DMS 273 treated with DMSO at 0.1 percent for 48 hours (cell line): ENCODE results near the gene ACTR3.

Source experiments
- DNase-seq: peaks from one replicate; lab custom pipeline; 2025; lab: John Stamatoyannopoulos, UW

Gene ACTR3

DNA sequence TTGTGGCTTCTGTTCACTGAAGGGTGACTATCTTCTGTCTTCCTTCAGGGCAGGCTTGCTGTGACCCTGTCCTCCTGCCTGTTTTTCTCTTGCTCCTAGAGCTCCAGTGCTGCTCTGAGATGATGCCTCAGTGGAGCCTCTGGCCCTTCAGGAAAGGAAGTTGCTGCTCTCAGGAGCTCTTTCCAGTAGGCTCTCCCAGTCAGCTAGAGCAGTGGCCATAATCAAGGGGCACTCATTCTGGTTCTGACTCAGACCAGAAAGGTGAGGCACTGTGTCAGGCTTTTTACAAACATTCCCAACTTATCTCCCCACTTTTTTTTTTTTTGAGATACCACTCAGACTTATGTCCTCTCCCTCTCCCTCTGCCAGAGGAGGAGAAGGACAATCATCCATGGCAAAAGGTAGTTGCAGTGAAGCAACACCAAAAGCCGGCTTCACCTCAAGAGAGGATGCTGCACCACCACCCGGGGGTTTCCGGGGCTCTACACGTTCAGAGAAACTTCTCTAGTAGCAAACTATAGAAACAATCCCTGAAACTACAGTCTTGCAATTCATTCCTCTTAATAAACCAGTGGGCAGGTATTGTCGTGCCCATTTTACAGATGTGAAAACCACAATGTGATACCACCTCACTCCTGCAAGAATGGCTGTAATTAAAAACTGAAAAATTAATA is 115.4 kb downstream of the ACTR3 start:
- no peak for DNase-seq

DNA sequence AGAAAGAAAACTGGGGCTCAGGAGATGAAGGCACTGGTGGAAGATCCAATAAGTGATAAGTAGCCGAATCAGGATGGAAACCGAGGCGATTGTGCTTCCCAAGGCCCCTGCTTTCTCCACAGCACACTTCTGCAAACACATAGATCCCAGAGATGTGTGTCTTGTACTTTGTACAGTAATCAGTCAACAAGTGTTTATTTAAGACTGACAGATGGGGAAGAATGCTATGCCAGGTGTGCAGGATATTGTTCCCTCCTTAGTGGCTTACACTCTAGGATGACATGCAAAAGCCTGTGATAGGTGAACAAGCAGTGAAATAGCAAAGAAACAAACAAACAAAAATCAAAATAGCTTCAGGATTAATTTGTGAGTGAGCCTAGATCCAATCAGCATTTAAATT is 116.6 kb downstream of the ACTR3 start:
- no peak for DNase-seq

DNA sequence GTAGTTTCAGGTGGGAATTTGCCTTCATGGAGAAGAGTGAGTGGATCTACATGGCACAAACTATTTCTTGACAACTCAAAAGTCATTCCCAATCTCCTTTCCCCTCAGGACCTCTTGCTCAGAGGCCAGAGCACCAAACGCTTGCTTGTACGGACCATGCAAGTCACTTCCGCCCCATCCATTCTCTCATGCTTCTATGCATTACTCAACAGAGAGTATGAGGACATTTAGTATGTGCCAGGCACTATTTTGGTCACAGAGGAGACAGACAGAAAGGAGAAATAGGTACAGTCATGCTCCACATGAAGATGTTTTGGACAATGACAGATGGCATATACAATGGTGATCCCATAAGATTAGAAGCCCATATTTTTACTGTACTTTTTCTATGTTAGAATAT is 117.5 kb downstream of the ACTR3 start:
- no peak for DNase-seq

DNA sequence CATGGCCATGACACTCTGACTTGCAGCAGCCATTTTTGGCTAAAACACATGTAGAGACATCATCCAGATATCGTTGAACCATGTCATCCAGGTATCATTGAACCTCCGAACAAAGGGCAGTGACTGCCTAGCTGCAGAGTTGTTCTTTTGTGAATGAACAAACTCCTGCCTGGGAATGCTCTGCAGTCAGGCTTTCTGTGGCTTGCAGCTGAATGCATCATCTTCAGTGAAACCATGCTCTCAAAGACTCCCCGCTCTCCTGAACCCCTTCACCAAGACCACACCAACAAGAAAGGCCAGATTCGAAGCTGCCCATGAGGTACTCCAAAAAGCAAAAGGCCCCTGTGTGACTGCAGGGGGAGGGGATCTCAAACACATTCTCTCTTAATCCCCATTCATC is 118.8 kb downstream of the ACTR3 start:
- DNase-seq = no peak

DNA sequence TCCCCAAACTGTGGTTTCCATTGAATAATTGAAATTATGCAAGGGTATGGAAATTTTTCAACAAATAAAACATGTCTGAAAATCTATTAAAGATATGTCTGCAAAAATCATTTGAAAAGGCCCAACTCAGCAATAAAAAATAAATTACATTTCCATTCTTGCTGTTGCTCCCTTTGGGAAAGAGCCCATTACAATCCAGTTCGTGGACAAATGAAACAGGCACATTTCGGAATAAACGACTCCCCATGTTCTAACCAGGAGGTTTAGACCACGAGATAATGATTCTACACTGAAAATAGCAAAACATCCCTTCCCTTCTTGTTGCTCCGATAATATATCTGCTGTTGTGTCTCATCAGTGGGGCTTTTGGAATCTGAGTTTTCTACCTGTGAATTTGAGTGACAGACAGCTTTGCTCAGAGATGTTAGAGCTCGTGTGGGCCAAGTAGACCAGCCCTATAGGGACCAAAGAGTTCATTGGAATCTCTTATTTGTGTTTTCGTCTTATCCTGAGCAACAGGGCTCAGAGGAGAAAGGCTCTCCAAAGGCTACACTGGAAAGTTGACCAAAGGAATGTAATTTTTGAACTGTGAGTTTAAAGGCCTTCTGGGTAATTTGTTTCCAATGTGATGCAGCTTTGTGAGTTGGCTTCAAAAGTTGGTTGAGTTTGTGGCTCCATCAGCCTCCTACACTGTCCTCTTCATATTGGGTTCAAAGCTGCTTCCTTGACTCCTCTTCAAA is 119.5 kb downstream of the ACTR3 start:
- no peak for DNase-seq

DNA sequence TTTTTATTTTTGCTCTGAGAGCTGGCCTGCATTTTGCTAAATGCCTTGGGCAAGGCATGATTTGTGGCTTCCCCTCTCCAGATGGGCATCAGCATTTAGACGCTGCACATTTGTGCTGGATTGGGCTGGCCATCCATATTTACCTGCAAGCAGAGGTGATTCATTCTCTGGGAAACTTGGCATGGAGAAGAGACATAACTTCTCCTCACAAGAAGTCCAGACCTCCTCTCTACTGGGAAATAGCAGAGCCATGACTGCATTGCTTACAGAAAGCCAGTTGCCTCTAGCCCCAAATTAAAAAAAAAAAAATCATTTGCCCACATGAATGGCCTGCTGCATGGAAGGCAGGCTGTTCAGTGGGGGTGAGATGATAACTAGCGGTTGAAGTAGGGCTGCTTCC is 120.1 kb downstream of the ACTR3 start:
- DNase-seq = no peak

DNA sequence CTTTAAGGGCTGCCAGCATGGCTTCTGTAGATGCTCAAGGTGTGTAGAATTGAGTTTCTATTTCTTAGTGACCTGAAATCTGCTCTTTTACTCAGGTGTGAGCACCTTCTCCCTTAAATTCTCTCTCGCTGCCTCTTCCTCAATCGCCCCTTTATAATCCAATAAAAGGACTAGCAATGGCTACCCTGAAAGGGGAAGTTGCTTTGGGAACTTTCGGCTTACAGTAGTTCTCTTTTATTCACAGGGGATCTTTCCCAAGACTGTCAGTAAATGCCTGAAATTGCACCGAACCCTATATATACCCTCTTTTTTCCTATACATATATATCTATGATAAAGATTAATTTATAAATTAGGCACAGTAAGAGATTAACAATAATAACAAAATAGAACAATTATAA is 121.8 kb downstream of the ACTR3 start:
- no peak for DNase-seq
